NCI-H748 (cell line): ENCODE results near the gene TNIK.
A peak's percentile ranks its signal among the peaks of the same experiment; 100 is the strongest.

Source experiments
- DNase-seq: peaks from one replicate; lab custom pipeline; 2025; ENCODE audit not compliant: unreplicated experiment; lab: John Stamatoyannopoulos, UW

Gene TNIK

GRCh38 chr3:171200750-171201088 lies 259.5 kb downstream of the TNIK start:
- DNase-seq: no peak

GRCh38 chr3:171200052-171200749 lies 260.0 kb downstream of the TNIK start:
- no peak for DNase-seq

- DNase-seq: peak; percentile 48
These were observed 260.8 kb downstream of the TNIK start for GRCh38 chr3:171199473-171199829.

- peak; percentile 51 for DNase-seq
These were observed 261.3 kb downstream of the TNIK start for GRCh38 chr3:171198781-171199472.

- no peak for DNase-seq
These were observed 264.5 kb downstream of the TNIK start for GRCh38 chr3:171195686-171196085.

- no peak for DNase-seq
These were observed 265.2 kb downstream of the TNIK start for GRCh38 chr3:171194965-171195364.

GRCh38 chr3:171193693-171194092 lies 266.5 kb downstream of the TNIK start:
- no peak for DNase-seq

GRCh38 chr3:171192176-171192854 lies 267.9 kb downstream of the TNIK start:
- DNase-seq: no peak

- no peak for DNase-seq
These were observed 269.5 kb downstream of the TNIK start for GRCh38 chr3:171190668-171191067.

- no peak for DNase-seq
These were observed 270.7 kb downstream of the TNIK start for GRCh38 chr3:171189394-171190080.

GRCh38 chr3:171187706-171188290 lies 272.4 kb downstream of the TNIK start:
- peak; percentile 42 for DNase-seq

- DNase-seq: no peak
These were observed 273.2 kb downstream of the TNIK start for GRCh38 chr3:171186817-171187500.

GRCh38 chr3:171186383-171186782 lies 273.8 kb downstream of the TNIK start:
- no peak for DNase-seq

GRCh38 chr3:171185959-171186358 lies 274.2 kb downstream of the TNIK start:
- no peak for DNase-seq

GRCh38 chr3:171184372-171184771 lies 275.8 kb downstream of the TNIK start:
- DNase-seq: no peak

- peak; percentile 1 for DNase-seq
These were observed 277.2 kb downstream of the TNIK start for GRCh38 chr3:171183042-171183441.

GRCh38 chr3:171181907-171182690 lies 278.1 kb downstream of the TNIK start:
- DNase-seq: no peak

- DNase-seq: no peak
These were observed 281.5 kb downstream of the TNIK start for GRCh38 chr3:171178714-171179113.

- DNase-seq: no peak
These were observed 282.7 kb downstream of the TNIK start for GRCh38 chr3:171177553-171177952.

- no peak for DNase-seq
These were observed 283.1 kb downstream of the TNIK start for GRCh38 chr3:171177056-171177455.
